A673 (cell line): ENCODE measurements around the gene CH25H. TPM values are rescaled to one million over a fixed set of nuclear protein-coding genes. Genes with fewer than 3 reads are reported as not detected.

Experiments
- BruUV-seq: library from RNA; stranded (reverse); fragments of 400-500 nt; replicated peaks from 2 replicates; lab custom pipeline; 2021; lab: Mats Ljungman, UMichigan
- CTCF ChIA-PET: fragments of 300-600 bp; sonication (Branson Sonifier 250); formaldehyde crosslinking; loops from one replicate; lab custom pipeline; 2022; ENCODE audit warnings: antibody characterized with exemption; lab: Charles Lee
- POLR2A ChIA-PET: fragments of 300-600 bp; sonication (Branson Sonifier 250); formaldehyde crosslinking; loops from one replicate; lab custom pipeline; 2022; ENCODE audit warnings: antibody characterized with exemption; ENCODE audit not compliant: low non-redundant PET; lab: Charles Lee
- DNase-seq: peaks from one replicate; pipeline ENCODE4 v3.0.0-alpha.2; 2015; ENCODE audit warnings: low spot score
- H3K27ac ChIP-seq: fragments of 200-600 bp; sonication (generic); 2 replicates; pipeline ENCODE4 v1.5.1; 2016; ENCODE audit warnings: mixed run types, low read depth, mild to moderate bottlenecking, mixed read lengths, antibody characterized with exemption, low read length; ENCODE audit not compliant: poor library complexity, severe bottlenecking
- H3K27me3 ChIP-seq: fragments of 200-600 bp; sonication (generic); replicated peaks from 2 replicates; pipeline ENCODE4 v1.6.1; 2017; ENCODE audit warnings: mixed run types, low read depth, mild to moderate bottlenecking, mixed read lengths, antibody characterized with exemption, low read length; ENCODE audit not compliant: insufficient read depth, poor library complexity
- H3K36me3 ChIP-seq: fragments of 200-600 bp; sonication (generic); 2 replicates; pipeline ENCODE4 v1.6.1; 2016; ENCODE audit warnings: mixed run types, mild to moderate bottlenecking, mixed read lengths, antibody characterized with exemption, low read length; ENCODE audit not compliant: insufficient read depth, poor library complexity, severe bottlenecking
- H3K4me1 ChIP-seq: fragments of 200-600 bp; sonication (generic); 2 replicates; pipeline ENCODE4 v1.6.1; 2017; ENCODE audit warnings: mixed run types, mild to moderate bottlenecking, mixed read lengths, antibody characterized with exemption, low read length; ENCODE audit not compliant: insufficient read depth, poor library complexity, severe bottlenecking
- H3K4me3 ChIP-seq: fragments of 200-600 bp; sonication (generic); 2 replicates; pipeline ENCODE4 v1.5.1; 2016; ENCODE audit warnings: low read depth, mixed run types, mild to moderate bottlenecking, mixed read lengths, low read length; ENCODE audit not compliant: poor library complexity, severe bottlenecking
- H3K9me3 ChIP-seq: fragments of 200-600 bp; sonication (generic); 2 replicates; pipeline ENCODE4 v1.6.1; 2016; ENCODE audit warnings: mixed run types, low read depth, mild to moderate bottlenecking, mixed read lengths, antibody characterized with exemption, low read length; ENCODE audit not compliant: poor library complexity, severe bottlenecking
- CTCF ChIP-seq: fragments of 300-800, 200-600 bp; sonication (generic); conservative IDR thresholded peaks from 2 replicates; pipeline ENCODE4 v1.5.1; 2017; ENCODE audit warnings: low read depth, mild to moderate bottlenecking, antibody characterized with exemption, low read length, moderate library complexity, mixed read lengths
- EZH2 ChIP-seq: fragments of 200-600 bp; sonication (generic); IDR thresholded peaks from 2 replicates; pipeline ENCODE4 v1.6.1; 2017; ENCODE audit warnings: borderline replicate concordance, low read depth, mild to moderate bottlenecking, mixed read lengths, antibody characterized with exemption, low read length; ENCODE audit not compliant: poor library complexity, severe bottlenecking
- intact Hi-C: fragments of 100-400 bp; cut with micrococcal nuclease; formaldehyde crosslinking; loops from one replicate; pipeline ENCODE4 v1.10.0; 2022; ENCODE audit not compliant: unreplicated experiment
- total RNA-seq: library from RNA; stranded (reverse); gene quantifications from 2 replicates; pipeline ENCODE4 v1.2.3, GENCODE V29; 2021

The CH25H gene
- total RNA-seq, 1 experiment from 2014 or later, result 0.56 TPM

GRCh38 chr10:89156161-89156835 is 50.8 kb downstream of the CH25H start:
- POLR2A ChIA-PET, result no interaction called here
- no peak for DNase-seq
- Histone ChIP-seq H3K4me1 (peaks cover 14% of the 10 kb centered on the region), H3K27ac (no peak overlapping the region), H3K27me3 (no peaks in the 10 kb centered on the region), H3K4me3 (no peak overlapping the region), H3K36me3 (no peaks in the 10 kb centered on the region), H3K9me3 (no peaks in the 10 kb centered on the region)
- CTCF ChIA-PET, result no interaction called here
- TF ChIP-seq CTCF (no peak), EZH2 (no peak)
- BruUV-seq, result no TSS peak
- intact Hi-C loops, result no loop called here

Other genes with a start within 250 kb of the CH25H start
- gene FAS, start 216.5 kb downstream of the CH25H start, total RNA-seq, result 30.4 and 40.3 TPM in 2 replicates
- 38.0 and 40.3 TPM in 2 replicates for gene LIPA, start 44.5 kb upstream of the CH25H start, total RNA-seq
- 1.7 and 1.9 TPM in 2 replicates for gene IFIT2, start 94.7 kb upstream of the CH25H start, total RNA-seq
- 5.6 and 6.7 TPM in 2 replicates for gene IFIT3, start 120.7 kb upstream of the CH25H start, total RNA-seq
- not detected in 2 replicates for gene IFIT1B, start 170.7 kb upstream of the CH25H start, total RNA-seq
- 2.4 and 3.2 TPM in 2 replicates for gene IFIT1, start 185.3 kb upstream of the CH25H start, total RNA-seq
- gene IFIT5, start 207.3 kb upstream of the CH25H start, total RNA-seq, result 14.2 and 15.8 TPM in 2 replicates